G401 (cell line): Measurements from ENCODE around the gene MECR. TPM values are rescaled to one million over a fixed set of nuclear protein-coding genes. Genes with fewer than 3 reads are reported as not detected.

ENCODE experiments used
- DNase-seq: peaks from one replicate; pipeline ENCODE4 v3.0.0-alpha.2; 2015; ENCODE audit warnings: low spot score
- in situ Hi-C: cut with HindIII; loops from 2 replicates; pipeline ENCODE4 v1.10.0; 2016; ENCODE audit warnings: low sequenced_read_pairs, mixed read lengths
- total RNA-seq: library from RNA; depleted of rRNA; stranded (reverse); fragments of >200 nt; shearing (Covaris generic); gene quantifications from 2 replicates; pipeline ENCODE4 v1.2.3, GENCODE V29; 2014; rRNA removed

Gene MECR, protein sequence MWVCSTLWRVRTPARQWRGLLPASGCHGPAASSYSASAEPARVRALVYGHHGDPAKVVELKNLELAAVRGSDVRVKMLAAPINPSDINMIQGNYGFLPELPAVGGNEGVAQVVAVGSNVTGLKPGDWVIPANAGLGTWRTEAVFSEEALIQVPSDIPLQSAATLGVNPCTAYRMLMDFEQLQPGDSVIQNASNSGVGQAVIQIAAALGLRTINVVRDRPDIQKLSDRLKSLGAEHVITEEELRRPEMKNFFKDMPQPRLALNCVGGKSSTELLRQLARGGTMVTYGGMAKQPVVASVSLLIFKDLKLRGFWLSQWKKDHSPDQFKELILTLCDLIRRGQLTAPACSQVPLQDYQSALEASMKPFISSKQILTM
- total RNA-seq, result 34.2 and 41.0 TPM in 2 replicates

GRCh38 chr1:29230553-29231378, at the start of gene MECR:
TSS of gene MECR (minus strand) at chr1:29230934. CDS start at chr1:29230906, 28 bp downstream.
- DNase-seq, result peak; percentile 87
- in situ Hi-C loops, result loop anchor here (25.0 kb wide), 1 partner anchor 157 kb away; no protein-coding TSS in a partner anchor

- in situ Hi-C loops, result no loop called here
- DNase-seq, result no peak
Observed at GRCh38 chr1:29279951-29280391, 49.2 kb upstream of the MECR start.

GRCh38 chr1:29279406-29279805, 48.7 kb upstream of the MECR start:
- in situ Hi-C loops, result no loop called here
- DNase-seq, result no peak

DNA sequence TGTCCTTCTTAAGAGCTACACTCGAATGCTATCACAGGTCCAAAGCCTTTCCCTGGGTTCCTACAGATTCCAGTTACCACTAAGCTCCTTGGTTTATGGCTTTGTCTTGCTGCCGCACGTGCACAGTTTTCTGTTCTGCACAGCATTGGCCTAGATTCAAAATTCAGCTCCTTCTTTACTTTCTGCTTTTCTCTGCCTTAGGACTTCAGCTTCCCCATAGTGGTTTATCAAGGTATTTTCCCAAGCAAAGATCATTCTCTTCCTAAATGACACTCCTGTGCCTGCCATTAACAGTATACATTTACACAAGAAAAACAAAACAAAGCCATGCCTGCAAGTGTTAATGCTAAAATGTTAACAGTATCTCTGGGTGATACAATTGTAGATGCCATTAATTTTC, 47.4 kb upstream of the MECR start:
- DNase-seq, result no peak
- in situ Hi-C loops, result no loop called here

DNA sequence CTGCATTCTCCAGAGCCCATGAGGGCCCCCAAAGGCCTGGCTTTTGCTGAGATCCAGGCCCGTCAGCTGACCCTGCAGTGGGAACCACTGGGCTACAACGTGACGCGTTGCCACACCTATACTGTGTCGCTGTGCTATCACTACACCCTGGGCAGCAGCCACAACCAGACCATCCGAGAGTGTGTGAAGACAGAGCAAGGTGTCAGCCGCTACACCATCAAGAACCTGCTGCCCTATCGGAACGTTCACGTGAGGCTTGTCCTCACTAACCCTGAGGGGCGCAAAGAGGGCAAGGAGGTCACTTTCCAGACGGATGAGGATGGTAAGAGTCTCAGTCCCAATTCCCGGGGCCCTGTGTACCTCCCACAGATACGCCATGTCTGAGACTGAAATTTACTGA, 44.7 kb upstream of the MECR start:
- in situ Hi-C loops, result no loop called here
- no peak for DNase-seq

DNA sequence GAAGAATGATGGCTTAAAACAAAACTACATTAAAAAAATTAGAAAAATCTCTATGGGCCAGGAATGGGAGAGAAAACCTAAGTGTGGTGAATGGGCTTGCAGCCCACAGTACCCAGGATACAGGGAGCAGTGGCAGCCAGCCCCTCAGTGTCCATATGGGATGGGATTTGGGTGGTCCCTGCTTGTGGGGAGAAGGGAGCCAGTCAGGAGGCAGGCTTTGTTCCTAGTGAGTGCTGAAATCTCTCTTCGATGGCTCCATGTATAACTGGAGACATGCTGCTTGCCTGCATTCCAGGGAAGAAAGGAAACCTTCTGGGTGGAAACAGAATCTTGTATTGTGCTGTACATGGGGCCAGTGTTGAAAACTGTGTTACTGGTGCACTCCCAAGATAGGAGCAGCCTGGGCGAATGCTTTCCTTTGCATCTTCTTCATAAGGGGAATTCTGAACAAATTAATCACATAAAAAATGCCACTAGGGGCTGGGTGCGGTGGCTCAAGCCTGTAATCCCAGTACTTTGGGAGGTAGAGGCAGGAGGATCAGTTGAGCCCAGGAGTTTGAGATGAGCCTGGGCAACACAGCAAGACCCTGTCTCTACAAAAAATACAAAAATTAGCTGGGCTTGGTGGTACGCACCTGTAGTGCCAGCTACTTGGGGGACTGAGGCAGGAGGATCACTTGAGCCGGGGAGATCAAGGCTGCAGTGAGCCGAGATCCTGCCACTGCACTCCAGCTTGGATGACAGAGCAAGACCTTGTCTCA, 41.6 kb upstream of the MECR start:
- in situ Hi-C loops, result no loop called here
- DNase-seq, result no peak

GRCh38 chr1:29271724-29272123, 41.0 kb upstream of the MECR start:
- no peak for DNase-seq
- in situ Hi-C loops, result no loop called here

GRCh38 chr1:29270929-29271521, 40.3 kb upstream of the MECR start:
- DNase-seq, result no peak
- in situ Hi-C loops, result no loop called here

DNA sequence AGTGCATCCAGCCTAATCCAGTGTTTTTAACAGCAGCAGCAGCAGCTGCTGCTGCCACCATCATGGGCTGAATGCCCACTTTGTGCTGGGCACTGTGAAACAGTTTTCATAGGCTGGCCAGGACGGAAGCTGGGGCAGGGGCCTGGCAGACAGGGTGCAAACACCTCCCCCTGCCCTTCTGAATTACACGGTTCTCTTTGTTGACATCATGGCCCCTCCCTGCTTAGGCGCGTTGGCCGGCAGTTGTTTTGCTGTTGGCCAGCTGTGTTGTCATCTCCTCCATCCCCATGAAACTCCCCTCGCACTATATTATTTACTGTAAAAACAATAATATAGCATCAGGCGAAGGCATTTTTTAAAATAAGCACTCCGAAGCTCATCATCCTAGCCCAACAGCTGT, 38.6 kb upstream of the MECR start:
- DNase-seq, result no peak
- in situ Hi-C loops, result no loop called here

GRCh38 chr1:29267321-29268070, 36.8 kb upstream of the MECR start:
- in situ Hi-C loops, result no loop called here
- DNase-seq, result no peak

DNA sequence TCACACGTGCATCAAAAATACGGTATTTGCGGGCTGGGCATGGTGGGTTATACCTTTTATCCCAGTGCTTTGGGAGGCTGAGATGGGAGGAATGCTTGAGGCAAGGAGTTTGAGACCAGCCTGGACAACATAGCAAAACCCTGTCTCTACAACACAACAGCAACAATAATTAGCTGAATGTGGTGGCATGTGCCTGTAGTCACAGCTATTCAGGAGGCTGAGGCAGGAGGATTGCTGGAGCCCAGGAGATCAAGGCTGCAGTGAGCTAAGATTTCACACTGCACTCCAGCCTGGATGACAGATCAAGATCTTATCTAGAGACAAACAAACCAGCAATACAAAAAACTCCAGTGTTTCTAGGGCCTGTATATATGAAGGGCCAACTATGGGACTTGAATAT, 36.2 kb upstream of the MECR start:
- in situ Hi-C loops, result no loop called here
- no peak for DNase-seq

- DNase-seq, result no peak
- in situ Hi-C loops, result no loop called here
Observed at GRCh38 chr1:29264773-29265389, 34.1 kb upstream of the MECR start.

GRCh38 chr1:29260531-29260930, 29.8 kb upstream of the MECR start:
- in situ Hi-C loops, result no loop called here
- DNase-seq, result no peak

DNA sequence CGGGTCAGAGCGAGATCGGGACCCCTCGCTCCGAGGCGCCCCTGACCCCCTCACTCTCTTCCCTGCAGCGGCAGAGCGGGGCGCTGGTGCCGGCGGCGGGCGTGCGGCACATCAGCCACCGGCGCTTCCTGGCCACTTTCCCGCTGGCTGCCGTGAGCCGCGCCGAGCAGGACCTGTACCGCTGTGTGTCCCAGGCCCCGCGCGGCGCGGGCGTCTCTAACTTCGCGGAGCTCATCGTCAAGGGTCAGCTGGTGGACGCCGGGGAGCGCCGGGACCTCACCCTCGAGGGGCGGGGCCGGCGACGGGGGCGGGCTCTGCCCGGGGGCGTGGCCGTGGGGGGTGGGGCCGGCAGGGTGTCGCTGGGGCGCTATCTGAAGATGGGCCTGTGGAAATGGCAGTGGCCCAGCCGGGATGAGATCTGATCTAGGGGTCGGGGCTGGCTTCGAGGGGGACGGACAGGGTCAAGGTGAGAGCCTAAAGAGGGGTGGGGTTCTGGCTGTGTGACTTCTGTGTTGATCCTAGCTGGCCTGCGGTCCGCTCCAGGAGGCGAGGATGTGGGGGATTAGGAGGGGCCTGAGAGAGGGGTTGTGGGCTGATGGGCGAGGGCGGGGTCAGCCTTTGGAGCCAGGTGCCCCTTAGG, 29.2 kb upstream of the MECR start:
- in situ Hi-C loops, result no loop called here
- no peak for DNase-seq

DNA sequence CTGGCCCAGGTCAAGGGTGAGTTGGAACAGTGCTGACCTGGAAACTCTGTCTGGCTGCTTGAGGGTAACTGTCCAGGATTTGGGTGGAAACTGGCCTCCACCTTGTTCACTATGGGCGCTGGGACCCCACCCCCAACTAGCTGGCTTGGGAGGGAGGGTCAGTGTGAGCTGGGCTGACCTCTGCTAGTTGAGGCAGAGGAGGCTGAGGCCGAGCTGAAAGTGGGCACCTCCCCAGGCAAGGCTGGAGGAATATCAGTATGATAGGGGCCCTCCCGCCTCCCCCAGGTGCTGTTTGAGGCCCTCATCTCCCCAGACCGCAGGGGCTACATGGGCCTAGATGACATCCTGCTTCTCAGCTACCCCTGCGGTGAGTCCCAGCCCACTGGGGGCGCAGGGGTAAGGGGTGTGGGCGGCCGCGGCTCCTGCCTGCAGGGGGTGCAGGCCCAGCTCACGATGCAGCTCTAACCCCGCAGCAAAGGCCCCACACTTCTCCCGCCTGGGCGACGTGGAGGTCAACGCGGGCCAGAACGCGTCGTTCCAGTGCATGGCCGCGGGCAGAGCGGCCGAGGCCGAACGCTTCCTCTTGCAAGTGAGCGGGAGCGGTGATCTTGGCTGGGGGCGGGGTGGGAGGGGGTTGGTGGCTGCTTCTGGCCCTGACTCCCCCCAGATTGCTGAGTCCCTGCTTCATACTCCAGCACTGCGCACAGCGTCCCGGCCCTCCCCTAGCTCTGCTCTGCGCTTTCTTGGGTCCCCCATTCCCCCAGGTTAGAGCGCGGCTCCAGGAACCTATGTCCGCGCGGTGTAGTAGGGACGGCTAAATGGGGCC, 28.5 kb upstream of the MECR start:
- in situ Hi-C loops, result no loop called here
- no peak for DNase-seq

GRCh38 chr1:29258189-29258975, 27.6 kb upstream of the MECR start:
- DNase-seq, result no peak
- in situ Hi-C loops, result no loop called here
